Inferior parietal cortex (tissue), 1 donor: Measurements from ENCODE around the gene FRMD4A.
"Not testable (repeated sequence)": the region's sequence is repeated elsewhere in the genome, so short reads cannot be mapped to it uniquely, and the experiment has no call there.

Experiments
- DNase-seq: peaks from one replicate; pipeline ENCODE4 v3.0.0-alpha.2; 2016; ENCODE audit errors: extremely low spot score

The FRMD4A gene

DNA sequence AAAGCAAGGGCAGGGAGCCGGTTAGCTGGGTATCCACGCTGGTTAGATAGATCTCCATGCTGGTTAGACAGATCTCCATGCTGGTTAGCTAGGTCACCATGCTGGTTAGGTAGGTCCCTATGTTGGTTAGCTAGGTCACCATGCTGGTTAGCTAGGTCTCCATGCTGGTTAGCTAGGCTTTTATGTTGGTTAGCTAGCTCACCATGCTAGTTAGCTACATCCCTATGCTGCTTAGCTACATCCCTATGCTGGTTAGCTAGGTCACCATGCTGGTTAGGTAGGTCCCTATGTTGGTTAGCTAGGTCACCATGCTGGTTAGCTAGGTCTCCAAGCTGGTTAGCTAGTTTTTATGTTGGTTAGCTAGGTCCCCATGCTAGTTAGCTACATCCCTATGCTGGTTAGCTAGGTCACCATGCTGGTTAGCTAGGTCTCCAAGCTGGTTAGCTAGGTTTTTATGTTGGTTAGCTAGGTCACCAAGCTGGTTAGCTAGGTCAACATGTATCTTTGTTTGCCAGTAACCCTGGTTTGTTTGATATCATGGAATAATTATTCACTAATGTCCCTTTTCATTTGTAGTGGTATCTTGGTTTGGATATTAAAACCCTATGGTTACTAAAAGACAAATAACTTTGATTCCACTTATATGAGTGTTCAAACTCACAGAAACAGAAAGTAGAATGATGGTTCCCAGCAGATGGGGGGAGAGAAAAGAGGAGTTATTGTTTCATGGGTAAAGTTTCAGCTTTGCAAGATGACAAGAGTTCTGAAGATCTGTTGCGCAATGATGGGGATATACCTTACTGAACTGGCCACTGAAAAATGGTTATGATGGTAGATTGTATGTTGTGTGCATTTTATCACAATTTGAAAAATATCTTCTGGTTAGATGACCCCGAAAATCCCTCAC lies 607.7 kb downstream of the FRMD4A start:
- no peak for DNase-seq

DNA sequence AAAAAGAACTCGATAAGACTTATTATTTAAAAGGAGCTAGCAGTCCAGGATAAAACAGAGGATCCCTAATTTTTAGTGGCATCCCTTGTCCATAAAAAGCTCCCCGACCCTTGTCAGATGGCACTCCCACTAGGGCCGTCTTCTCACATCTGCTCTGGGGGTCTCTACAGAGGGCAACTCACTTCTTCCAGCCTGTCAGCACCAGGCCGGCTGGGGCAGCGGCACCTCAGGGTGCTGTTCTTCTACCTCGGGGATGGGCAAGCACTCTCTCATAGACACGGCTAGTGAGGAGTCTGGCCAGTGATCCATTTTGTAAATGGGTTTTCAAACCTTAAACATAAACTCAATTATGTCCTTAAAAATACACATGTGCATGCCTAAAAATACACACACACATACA lies 609.2 kb downstream of the FRMD4A start:
- DNase-seq: no peak

DNA sequence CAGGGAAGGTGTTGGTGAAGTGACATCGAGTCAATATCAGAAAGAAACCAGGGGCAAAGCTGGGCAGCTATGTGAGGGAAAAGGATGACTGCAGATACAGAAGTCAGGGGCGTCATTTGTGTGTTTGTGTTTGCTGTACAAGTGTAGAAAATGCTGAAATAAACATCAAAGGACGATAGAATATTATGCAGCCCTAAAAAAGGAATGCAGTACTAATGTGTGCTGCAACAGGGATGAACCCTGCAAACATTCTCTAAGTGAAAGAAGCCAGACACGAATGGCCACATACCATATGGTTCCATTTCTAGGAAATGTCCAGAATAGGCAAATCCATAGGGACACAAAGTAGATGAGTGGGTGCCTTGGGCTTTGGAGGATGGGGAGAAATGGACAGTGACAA lies 610.0 kb downstream of the FRMD4A start:
- no peak for DNase-seq

DNA sequence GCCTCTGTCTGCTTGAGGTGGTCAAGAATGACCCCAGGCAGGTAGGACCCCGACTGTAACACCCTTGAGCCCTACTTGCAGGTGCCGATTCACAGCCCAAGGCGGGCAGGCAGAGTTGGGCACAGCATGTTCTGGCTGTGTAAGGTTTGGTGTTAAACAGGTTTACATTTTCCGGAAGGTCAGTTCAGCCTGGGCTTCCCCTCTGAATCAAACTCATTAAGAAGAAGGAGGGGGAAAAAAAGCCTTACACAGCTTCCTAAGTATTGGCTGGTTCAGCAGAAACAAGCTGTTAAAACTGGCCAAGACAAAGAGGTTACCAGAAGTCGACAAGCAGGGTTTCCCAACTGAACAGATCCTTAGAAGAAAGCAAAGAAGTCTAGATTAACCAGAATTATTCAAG lies 611.3 kb downstream of the FRMD4A start:
- DNase-seq: no peak

GRCh38 chr10:13718820-13719219 lies 611.9 kb downstream of the FRMD4A start:
- no peak for DNase-seq

- DNase-seq: no peak
Measured at GRCh38 chr10:13717936-13718772, 612.6 kb downstream of the FRMD4A start.

DNA sequence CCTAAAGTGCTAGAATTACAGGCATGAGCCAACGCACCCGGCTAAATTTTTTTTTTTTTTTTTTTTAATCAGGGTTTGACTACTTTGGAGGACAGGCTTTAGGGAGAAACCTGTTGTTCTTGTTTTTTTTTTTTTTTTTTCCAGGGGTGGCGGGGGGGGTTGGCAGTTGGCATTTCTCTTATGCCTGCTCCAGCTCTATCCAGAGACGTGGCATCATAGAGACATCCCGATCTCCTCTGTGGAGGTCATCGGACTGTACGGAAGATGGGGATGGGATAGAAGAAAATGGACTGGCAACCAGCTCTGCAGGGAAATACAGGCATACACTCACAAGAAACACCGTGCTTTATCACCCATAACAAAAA lies 613.2 kb downstream of the FRMD4A start:
- no peak for DNase-seq

- no peak for DNase-seq
Measured at GRCh38 chr10:13716081-13717071, 614.3 kb downstream of the FRMD4A start.

DNA sequence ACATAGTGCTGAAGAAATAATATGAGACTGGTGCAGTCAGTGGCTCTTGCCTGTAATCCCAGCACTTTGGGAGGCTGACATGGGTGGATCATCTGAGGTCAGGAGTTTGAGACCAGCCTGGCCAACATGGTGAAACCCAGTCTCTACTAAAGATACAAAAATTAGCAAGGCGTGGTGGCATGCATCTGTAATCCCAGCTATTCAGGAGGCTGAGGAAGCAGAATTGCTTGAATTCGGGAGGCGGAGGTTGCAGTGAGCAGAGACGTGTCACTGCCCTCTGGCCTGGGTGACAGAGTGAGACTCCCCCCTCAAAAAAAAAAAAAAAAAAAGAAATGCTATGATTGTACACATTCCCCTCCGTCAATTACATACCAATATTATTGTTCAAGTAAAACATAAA lies 615.1 kb downstream of the FRMD4A start:
- not testable (repeated sequence) for DNase-seq

DNA sequence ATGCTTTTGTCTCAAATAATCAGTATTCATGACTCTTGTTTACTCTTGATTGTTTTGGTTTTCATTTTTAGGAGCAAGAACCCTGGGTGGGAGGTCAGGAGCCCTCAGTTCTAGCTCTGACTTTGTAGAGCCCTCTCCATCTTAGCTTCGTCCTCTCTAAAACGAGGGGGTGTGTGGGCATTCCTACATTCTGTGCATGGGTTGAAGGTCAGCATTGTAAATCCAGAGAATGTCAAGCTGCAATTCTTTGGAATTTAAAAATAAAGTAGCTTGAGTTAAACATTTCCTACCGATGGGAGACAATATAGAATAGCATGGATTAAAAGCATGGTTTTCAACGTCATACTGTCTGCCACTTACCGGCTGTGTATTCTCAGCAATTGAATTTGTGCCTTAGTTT lies 615.6 kb downstream of the FRMD4A start:
- DNase-seq: no peak

DNA sequence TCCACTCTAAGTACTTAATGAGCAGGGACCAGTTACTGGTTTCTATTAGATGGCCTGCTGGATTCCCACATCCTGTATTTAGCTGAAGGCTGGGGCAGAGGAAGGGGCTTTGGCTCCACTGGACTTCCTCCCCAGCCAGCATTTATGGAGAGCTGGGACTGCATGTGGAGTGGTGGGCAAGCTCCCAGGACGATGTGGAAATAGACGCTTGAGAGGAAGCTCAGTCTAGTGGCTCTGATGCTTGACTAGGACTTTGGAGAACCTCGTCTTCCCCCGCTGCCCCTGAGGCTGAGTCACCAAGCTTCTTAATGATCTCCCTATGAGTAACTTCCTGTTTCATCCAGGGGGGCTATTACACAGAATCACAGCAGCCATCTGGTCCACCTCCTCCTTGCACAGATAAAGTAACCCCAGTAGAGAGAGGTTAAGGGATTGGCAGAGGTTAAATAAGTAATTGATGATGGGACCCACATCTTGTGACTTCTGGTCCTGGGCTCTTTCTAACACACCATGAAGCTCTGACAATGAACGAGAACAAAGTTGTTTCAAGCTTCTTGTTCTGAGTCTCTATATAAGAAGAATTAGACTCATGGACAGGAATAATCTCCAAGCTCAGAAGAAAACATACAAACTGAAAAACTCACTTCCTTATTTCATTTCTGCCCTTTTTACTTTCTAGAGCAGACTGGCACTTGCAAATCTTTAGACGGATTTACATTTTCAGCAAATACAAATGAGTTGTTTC lies 617.7 kb downstream of the FRMD4A start:
- DNase-seq: no peak

DNA sequence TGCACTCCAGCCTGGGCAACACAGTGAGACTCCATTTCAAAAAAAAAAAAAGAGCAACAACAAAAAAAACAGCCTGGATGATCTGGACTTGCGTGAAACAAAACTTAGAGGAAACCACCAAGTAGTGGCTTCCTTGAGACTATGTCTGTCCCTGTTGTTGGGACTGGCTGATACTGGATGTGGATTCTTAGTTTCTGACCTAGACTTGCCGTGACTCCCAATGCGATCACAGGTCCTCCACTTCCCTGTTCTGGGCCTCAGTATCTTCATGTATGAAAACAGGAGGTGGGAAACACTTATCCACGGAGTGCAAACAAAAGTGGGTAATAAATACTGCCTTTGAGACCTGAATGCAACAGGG lies 618.3 kb downstream of the FRMD4A start:
- no peak for DNase-seq

GRCh38 chr10:13711291-13711690 lies 619.4 kb downstream of the FRMD4A start:
- no peak for DNase-seq

- DNase-seq: no peak
Measured at GRCh38 chr10:13709931-13710650, 620.6 kb downstream of the FRMD4A start.

DNA sequence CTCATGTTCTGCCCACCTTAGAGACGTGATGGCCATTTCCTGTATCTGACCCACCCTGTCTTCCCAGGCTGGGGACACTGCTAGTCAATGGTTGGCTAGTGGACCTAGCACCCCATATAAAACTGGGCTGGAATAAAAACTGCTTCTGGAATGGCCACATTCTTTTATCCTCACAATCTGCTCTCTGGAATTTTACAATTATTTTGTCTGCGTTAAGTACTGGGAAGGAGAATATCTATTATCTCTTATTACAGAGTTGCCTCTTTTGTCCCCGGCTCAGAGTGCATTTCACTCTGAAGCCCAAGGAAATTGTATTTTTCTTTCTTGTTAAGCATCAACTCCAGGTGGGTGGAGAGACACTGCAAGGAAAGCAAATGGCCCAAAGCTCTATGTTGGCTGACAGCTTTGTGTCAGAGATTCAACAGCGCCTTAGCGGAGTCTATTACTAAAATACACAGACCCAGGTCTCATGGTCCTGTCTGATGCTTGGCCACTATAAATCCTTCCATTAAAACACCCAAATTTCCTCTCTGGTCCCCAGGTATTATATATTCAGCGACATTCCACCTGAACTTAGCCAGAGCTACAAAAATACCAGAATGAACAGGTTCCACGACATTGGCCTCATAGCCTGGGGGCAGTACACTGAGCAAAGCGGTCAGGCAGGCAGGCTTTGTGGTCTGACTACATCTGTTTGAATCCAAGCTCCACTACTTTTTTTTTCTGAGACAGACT lies 622.3 kb downstream of the FRMD4A start:
- DNase-seq: no peak

DNA sequence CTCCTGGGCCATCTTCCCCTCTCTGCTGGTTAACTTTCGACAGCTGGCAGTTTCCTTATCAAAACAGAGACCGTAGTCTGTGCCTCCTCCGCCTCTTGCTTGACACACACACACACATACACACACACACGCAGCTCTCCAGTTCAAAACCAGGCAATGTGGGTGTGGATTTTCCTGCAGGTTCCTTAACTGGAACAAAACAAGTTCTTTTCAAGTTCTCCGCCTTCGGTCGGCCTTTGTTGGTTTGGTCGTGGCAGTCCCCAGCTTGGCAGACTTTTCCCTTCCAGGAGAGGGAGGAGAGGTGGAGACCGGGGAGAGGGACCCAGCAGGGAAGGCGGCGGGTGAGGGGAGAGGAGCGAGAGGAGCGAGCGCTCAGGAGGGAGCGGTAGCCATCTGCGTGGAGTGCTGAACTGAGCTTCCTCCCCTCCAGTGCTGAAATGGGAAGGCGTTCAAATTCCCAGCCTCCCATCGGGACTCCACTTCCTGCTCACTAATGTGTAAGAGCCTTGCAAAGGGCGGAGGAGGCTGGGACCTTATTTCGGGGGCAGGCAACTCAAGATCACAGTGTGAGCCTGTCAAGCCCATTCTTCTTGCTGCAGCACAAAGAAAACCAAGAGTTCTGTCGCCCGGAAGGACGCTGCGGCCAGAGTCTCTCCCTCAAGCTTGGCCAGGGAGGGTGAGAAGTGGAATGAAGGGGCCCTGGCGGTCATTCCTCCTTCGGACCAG lies 623.4 kb downstream of the FRMD4A start:
- DNase-seq: peak; percentile 66

GRCh38 chr10:13706604-13707003 lies 624.1 kb downstream of the FRMD4A start:
- no peak for DNase-seq

GRCh38 chr10:13706175-13706574 lies 624.5 kb downstream of the FRMD4A start:
- DNase-seq: no peak
